HG02885 (cell line): Measurements from ENCODE around the gene RNF111.
A peak's percentile ranks its signal among the peaks of the same experiment; 100 is the strongest.

Experiments used
- ATAC-seq: cut with Tn5 transposase; IDR thresholded peaks from one replicate; pipeline ENCODE4 v1.9.1; 2021; ENCODE audit warnings: mild to moderate bottlenecking; ENCODE audit not compliant: unreplicated experiment, poor library complexity

Gene RNF111

GRCh38 chr15:58987491-58988005 lies at the start of gene RNF111:
Gene RNF111, plus strand, starts transcription at chr15:58987663. Its CDS starts 43,160 bp downstream, at chr15:59030823.
- peak; percentile 83 for ATAC-seq

DNA sequence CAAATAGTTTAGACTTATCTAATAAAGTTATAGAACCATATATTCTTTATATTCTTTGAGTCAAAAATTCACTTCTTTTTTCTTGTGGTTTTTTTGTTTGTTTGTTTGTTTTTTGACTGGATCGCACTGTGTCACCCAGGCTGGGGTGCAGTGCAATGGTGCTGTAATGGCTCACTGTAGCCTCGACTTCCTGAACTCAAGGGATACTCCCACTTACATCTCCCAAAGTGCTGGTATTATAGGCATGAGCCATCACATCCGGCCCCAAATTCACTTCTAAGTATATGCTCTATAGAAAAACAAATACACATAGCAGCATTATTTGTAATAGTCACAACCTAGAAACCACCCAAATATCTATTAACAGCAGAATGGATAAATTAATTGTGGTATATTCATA lies 40.3 kb upstream of the RNF111 start:
- ATAC-seq = no peak

- no peak for ATAC-seq
Measured at GRCh38 chr15:58951388-58952007, 36.0 kb upstream of the RNF111 start.

- ATAC-seq = no peak
Measured at GRCh38 chr15:58952751-58953150, 34.7 kb upstream of the RNF111 start.

DNA sequence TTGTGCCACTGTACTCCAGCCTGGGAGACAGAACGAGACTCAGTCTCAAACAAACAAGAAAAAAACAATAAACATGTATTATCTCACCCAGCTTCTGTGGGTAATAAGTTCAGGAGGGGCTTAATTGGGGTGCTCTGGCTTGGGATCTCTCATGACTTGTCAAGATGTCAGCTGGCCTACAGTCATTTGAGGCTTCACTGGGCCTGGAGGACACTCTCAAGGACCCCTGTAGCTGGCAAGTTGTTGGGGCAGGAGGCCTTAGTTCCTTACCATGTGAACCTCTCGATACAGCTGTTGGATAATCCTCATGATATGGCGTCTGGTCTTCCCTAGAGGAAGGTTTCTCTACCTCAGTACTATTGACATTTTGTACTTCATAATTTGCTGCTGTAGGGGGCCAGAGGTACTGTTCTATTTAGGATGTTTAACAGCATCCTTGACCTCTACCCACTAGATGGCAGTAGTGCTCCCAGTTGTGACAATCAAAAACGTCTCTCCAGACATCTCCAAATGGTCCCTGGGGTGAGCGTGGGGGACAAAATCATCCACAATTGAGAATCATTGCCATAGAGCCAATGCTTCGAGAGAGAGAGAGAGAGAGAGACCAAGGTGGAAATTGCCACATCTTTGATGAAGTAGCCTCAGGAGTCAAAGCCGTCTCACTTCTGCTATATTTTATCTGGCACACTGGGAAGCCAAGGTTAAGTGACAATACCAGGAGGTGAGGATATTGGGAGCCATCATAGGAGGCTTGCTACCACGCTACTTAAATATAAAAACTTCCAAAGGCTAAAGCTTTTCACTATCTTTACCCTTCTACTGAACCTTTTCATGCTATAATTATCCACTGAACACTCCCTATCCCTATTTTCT lies 30.1 kb upstream of the RNF111 start:
- ATAC-seq = peak; percentile 62

DNA sequence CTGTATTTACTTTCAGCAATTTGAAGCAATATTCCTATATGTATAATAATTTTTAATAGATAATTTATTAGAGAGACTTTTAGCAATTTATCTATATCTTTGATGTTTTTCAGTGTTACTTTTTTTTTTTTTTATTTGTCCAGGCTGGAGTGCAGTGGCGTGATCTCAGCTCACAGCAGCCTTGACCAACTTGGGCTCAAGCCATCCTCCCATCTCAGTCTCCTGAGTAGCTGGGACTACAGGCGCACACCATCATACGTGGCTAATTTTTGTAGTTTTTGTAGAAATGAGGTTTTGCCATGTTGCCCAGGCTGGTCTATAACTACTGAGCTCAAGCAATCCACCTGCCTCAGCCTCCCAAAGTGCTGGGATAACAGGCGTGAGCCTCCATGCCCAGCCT lies 28.7 kb upstream of the RNF111 start:
- ATAC-seq = no peak

DNA sequence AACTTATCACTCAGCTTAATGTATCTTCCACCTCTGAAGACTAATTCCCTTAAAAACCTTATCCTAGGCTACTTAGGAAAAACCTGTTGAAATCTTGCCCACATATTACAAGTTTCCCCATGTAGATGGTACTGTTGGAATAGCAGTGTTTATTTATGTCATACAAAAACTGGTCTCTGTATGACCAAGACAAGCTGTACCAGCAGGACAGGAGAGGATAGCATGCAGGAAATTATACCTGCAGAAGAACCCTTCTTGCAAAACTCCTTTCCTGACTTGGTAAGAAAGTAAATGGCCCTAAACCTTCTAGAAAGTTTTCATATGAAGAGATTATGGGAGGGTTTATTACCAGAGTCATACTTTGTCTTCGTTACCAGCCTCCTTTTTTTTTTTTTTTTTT lies 25.3 kb upstream of the RNF111 start:
- ATAC-seq = no peak

DNA sequence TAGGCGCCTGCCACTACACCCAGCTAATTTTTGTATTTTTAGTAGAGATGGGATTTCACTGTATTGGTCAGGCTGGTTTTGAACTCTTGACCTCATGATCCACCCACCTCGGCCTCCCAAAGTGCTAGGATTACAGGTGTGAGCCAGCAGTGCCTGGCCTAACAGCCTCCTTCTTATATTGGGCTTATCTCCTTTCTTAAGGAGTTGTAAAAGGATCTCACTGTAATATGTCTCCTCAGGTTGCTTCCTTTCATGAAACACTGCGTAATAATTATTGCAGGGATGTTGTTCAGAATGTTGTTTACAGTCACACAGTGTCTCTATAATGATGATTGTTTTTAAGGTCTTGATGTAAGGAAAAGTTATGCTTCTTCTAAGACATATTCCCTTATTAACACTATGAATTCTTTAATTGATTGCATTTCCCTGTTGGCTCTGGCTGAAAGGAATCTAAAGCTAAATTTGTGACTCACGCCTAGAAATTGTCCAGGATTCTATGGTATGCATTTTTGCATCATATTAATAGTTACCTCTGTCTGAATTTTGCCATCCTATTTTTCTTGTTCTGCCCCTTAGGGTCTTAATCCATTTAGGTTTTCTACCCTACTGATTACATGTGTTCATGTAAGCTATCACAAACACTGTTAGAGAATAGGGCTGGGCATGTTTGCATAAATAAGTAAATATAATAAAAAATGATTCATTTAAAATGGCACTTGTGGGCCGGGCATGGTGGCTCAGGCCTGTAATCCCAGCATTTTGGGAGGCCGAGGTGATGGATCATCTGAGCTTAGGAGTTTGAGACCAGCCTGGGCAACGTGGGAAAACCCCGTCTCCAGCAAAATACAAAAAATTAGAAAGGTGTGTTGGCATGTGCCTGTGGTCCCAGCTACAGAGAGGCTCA lies 24.5 kb upstream of the RNF111 start:
- no peak for ATAC-seq

DNA sequence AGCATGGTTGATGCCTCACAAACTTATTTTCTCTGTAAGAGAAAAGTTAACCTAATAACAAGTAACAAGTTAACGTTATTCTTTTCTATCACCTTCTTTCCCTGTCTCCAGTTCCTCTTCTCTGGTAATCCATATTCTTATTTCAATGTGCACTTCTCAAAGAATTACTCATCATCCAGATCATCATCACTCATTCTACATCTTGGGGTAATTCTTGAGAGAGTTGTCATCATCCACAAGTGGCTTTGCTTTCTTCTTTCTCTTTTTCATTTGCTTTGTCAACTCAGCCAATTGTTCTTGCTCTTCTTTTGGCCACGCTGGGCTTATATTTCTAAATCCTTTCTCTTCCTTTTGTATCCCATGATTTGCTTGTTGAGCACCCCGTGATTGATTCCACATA lies 20.8 kb upstream of the RNF111 start:
- no peak for ATAC-seq

DNA sequence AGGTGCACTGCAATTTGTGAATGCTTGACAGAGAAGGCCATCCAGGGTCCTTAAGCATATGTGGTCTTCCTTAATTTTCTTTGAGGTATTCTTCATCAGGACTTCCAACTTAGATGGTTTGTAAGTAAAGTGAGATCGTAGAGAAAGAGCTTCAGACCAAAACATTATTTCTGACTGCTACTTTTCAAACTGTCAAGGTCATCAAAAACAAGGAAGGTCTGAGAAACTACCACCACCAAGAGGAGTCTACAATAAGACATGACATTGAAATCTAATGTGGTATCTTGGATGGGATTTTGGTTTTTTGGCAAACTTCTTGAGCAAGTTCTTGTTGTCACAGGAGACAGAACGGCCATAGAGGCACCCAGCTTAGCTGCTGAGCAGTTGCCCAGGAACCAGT lies 20.0 kb upstream of the RNF111 start:
- no peak for ATAC-seq

DNA sequence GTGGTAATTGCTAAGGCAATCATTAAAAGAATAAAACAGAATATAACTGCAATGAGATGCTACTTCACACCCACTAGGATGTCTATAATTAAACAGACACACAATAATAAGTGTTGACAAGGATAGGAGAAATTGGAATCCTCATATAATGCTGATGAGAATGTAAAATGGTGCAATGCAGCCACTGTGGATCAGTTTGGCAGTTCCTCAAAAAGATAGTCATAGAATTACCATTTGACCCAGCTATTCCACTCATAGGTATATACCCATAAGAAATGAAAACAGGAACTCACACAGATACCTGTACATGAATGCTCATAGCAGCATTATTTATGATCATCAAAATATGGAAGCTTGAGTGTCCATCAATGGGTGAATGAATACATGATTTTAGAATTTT lies 9.6 kb upstream of the RNF111 start:
- ATAC-seq = no peak

DNA sequence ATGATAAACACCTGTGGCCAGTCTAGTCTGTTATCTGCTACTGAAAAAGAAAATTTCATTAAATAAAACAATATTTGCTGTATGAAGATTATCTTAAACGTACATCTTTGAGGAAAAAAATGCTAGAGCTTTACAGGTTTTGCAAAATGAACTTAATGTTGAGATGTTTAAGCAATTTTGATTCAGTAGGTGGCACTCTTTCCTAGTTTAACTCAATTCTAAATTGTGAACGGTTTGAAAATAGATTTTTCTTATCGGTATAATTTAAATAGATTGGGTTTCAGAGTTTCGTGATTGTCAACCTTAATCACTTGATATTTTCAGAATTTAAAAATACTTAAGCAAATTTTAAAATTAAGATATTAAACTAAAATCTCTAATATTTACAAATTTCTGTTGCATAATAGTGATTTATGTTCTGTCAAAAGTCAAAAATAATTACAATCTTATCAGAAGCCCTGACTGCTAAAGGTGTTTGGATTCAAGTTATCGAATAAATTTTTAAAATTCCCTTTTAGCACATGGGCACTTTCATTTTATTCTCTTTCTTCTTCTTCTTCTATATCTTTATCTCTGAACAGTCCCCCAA lies 7.0 kb upstream of the RNF111 start:
- no peak for ATAC-seq

DNA sequence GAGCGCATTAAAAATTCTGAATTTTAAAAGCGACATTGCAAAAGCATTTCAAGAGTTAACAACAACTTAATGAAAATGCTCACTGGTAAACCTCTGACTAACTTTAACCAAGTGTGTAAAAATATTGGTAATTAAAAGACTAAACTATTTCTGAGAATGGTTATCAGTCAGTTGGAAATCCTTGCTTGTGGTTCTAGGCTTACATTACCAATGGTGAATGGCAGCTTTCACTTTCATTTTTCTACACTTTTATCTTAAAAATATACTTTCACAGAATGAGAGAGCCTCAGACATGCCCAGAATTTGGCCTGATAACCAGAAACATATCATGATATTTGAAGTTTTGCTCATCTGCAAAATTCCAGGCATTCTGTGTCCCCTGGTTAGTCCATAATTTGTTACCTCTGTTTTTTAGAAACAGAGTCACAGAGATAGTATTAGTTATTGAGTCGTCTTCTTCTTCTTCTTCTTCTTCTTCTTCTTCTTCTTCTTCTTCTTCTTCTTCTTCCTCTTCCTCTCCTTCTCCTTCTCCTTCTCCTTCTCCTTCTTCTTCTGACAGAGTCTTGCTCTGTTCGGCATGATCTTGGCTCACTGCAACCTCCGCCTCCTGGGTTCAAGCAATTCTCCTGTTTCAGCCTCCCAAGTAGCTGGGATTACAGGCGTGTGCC lies 5.5 kb upstream of the RNF111 start:
- no peak for ATAC-seq

- no peak for ATAC-seq
Measured at GRCh38 chr15:58983261-58983660, 4.2 kb upstream of the RNF111 start.

GRCh38 chr15:58985443-58985842 lies 2.0 kb upstream of the RNF111 start:
- no peak for ATAC-seq

- no peak for ATAC-seq
Measured at GRCh38 chr15:58987036-58987435, 427 bp upstream of the RNF111 start.

GRCh38 chr15:58988006-58988785 lies 733 bp downstream of the RNF111 start:
- ATAC-seq = peak; percentile 61

DNA sequence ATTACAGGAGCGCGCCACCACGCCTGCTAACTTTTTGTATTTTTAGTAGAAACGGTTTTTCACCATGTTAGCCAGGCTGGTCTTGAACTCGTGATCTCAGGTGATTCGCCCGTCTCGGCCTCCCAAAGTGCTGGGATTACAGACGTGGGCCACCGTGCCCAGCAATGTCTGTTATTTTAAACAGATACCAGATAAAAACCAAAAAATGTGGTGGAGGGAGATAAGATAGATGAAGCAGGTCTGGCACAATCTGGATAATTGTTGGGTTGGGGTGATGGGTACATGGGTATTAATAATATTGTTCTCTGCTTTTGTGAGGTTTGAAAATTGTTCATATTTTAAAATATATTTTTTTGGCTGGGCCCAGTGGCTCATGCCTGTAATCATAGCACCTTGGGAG lies 4.7 kb downstream of the RNF111 start:
- no peak for ATAC-seq

GRCh38 chr15:58994906-58995453 lies 7.5 kb downstream of the RNF111 start:
- no peak for ATAC-seq
